Bone marrow (tissue), 2 donors: ENCODE measurements around the gene MAGI2.
"Not testable (repeated sequence)": the region's sequence is repeated elsewhere in the genome, so short reads cannot be mapped to it uniquely, and the experiment has no call there.

Source experiments
- DNase-seq, 2 donors: peaks; one replicate each; lab custom pipeline; 2025; lab: John Stamatoyannopoulos, UW

The MAGI2 gene

GRCh38 chr7:78558566-78558965 is 894.9 kb downstream of the MAGI2 start:
- DNase-seq = no peak

DNA sequence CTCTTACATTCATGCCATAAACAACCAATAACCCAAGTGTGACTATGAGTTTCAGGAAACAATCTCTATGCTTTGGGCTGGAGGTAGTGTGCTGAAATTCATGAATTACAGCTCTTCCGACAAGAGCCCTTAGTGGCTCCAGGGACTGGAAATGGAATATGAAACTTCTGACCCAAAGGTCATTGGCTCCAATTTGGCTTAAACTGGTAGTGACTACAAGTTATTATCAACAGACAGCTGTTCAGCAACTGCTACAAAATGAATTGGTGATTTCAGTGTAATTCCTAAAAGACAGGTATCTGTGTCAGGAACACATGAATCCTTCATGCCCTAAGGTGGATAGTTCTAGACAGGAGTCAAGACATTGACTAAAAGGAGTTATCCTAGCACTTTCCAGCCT is 909.5 kb downstream of the MAGI2 start:
- DNase-seq = no peak

DNA sequence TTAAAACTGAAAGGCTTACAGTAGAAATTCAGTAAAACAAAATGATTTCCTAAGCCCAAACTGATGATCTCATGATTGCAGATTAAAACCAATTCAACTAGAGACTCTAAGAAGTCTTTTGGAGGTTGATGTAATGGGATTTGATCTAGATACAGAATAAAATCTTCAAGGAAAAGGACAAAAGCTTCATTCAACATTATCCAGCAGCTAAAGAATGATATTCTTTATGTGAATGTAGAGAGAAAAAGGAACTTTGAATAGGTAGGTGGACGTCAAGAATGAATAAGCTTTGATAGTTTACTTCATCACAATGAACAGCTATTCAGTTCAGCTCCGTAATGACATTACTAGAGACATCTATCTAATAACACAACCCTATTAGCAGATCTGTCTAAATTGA is 910.5 kb downstream of the MAGI2 start:
- no peak for DNase-seq

DNA sequence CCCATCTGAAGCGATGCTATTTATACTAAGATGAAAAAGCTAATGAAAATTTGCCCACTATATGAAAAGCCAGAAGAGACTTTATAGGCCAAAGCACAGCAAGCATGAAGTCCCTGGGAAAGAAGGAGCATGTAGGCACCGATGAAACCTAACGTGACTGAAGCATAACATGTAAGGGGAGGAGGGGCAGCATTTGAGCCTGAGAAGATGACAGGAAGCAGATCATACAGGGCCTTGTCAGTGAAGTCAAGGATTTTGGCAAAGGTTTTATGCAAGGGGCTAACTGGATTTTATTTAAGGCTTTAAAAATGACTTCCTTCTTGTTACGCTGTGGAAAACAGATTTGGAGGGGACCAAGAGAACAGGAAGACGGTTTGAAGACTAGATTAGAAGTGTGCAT is 910.9 kb downstream of the MAGI2 start:
- DNase-seq = no peak

- no peak for DNase-seq
Measured at GRCh38 chr7:78539825-78540224, 913.6 kb downstream of the MAGI2 start.

DNA sequence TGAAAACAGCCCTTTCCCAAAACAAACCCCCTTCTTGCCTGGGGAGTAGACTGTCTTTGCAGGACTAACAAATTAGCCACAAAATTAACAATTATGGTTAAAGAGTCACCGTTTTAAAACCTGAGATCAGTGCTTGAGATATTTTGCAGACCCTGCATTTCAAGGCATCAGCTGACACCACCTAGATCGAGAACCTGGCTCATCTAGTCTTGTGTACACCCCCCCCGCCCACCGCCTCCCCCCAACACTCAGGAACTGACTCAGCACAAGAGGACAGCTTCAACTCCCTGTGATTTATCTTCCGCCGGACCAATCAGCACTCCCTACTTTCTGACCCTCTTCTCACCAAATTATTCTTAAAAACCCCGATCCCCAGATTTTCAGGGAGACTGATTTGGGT is 917.8 kb downstream of the MAGI2 start:
- DNase-seq = no peak

DNA sequence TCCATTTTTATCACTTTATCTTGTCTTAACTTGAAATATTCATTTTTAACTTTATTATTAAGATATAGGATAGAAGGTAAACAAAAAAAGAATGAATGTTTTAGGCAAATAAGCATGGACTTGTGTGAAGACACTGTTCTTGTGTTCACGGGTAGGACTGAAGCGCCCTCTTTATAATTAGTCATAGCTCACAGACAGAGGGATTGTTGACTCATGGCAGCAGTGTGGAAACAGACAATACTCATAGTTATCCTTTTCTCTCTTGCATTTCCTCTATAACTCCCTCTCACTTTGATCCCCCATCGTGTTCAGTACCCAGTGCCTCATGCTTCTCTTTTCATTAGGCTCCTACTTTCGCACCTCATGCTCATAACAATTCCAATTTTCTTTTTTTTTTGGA is 923.1 kb downstream of the MAGI2 start:
- DNase-seq = no peak

DNA sequence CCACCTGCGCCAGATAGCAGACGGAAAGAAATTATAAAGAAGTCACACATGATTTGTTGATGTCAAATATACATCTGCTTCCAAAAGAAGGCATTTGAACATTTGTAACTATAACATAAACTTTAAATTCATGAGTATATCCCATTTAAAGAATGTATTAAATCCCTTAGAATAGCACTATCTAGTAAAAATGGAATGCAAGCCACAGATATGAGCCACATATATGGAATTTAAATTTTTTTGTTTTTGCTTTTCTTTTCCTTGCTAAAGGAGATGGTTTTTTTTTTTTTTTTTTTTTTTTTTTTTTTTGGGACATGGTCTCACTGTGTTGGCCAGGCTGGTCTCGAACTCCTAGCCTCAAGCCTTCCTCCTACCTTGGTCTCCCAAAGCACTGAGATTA is 924.1 kb downstream of the MAGI2 start:
- no peak for DNase-seq

GRCh38 chr7:78528964-78529363 is 924.5 kb downstream of the MAGI2 start:
- no peak for DNase-seq

DNA sequence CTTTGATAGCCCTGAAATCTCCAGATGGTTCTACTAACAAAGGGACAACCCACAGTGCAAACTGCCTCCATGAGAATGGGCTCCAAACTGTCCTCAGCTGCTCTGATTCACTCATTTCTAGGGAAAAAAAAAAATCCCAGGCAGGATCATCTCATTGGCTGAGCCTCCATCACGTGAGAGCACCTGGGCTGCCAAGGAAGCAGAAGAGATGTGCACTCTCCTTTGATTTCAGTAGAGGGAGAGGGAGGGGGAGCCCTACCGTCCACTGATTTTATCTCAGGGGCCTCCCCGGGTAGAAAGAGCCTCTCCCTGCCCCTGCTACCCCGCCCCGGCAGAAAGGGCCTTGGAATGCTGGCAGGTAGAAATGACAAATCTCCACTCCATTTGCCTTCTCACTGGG is 929.5 kb downstream of the MAGI2 start:
- no peak for DNase-seq

- DNase-seq = no peak
Measured at GRCh38 chr7:78521961-78522360, 931.5 kb downstream of the MAGI2 start.

DNA sequence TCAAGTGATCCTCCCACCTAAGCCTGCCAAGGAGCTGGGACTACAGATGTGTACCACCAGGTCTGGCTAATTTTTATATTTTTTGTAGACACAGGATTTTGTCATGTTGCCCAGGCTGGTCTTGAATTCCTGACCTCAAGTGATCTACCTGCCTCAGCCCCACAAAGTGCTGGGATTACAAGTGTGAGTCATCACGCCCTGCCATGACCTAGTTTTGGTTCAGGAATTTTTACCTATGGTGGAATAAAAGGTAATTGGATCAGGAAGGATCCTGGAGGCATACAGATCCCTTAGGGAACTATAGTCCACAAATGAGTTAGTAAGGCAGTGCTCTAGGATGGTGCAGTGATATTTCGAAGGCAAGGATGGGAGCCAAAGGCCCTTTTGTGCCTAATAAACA is 937.0 kb downstream of the MAGI2 start:
- DNase-seq = no peak

DNA sequence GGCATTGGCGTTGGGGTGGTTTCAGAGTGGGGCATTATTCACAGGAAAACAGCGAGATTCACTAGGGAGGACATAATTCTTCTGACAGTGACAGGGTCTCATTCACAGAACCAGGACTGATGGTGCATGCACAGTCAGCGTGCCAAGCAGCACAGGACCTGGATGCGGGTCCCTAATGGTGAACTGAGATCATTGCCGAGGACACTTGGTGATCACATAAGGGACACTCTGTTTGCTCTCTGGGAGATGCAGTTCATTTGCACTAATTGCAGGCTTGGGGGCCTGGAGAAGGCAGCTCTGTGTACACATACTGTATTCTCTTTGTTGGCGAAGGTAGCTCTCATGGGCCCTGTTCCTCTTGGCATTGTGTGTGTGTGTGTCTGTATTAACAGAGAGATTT is 938.8 kb downstream of the MAGI2 start:
- no peak for DNase-seq

DNA sequence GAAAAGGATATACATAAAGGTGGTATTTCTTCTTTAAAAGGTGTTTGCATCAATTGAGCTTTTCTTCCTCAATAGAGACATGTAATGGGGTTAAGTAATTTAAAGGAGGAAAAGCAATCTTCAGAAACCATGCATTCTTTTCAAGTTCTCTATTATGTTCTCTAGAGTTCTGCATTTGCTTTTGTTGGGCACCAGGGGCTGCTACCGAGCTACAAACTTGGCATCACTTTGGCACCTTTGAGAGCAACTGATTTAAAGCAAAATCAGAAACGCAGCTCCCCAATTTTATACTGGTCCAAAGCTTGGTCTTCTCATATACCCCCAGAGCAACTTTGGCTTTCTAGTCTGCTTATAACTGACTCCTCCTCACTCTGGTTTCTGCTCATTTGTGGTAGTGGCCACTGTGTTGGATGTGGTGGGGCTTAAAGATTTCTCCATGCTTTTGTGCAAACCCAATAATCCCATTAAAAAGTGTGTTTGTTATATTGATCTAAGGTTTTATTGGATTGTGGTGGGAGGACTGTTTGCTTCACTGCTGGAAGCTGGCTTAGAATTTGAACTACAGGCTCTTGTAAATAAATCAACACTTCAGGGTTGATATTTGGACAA is 942.8 kb downstream of the MAGI2 start:
- no peak for DNase-seq

DNA sequence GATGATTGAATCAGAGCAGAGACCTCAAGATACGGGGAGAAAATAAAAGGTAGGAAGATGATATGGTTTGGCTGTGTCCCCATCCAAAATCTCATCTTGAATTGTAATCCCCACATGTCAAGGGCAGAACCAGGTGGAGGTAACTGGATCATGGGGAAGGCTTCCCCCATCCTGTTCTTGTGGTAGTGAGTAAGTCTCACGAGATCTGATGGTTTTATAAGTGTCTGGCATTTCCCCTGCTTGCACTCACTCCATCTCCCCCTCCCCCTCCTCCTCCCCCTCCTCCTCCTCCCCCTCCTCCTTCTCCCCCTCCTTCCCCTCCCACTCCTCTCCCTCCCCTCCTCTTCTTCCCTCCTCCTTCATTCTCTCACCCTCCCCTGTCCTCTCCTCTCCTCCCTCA is 950.2 kb downstream of the MAGI2 start:
- DNase-seq = not testable (repeated sequence)

DNA sequence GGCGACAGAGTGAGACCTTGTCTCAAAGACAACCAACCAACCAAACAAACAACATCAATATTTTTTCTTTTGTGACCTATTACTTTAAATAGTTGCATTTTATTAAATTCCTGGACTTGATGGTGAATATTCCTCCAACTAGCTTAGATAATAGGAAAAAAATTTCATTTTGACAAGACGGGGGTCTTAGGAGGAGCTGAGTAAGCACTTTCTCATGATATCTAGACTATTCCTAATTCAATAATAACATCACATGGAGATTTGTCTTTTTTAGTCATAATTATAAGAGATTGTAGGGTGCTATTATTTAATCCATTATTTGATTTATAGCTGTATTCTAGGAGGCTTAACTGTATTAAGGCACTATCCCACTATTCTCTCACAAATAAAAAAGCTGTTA is 952.4 kb downstream of the MAGI2 start:
- no peak for DNase-seq

DNA sequence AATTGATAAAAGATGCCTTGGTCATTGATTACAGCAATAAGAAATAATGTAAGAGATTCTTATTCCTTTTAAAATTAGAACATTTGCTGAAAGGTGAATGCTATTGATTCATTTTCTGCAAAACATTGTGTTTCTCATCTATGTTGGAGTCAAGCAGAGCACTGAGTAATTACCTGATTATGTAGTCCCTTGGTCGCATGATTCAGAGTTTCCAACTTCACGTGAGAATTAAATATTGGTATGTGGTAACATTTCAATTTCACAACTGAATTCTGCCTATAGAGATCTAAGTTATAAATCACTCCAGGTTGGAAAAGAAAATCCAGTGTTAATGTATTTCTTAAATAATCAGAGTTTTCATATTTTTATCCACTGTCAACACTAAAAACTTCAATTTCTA is 953.5 kb downstream of the MAGI2 start:
- no peak for DNase-seq

DNA sequence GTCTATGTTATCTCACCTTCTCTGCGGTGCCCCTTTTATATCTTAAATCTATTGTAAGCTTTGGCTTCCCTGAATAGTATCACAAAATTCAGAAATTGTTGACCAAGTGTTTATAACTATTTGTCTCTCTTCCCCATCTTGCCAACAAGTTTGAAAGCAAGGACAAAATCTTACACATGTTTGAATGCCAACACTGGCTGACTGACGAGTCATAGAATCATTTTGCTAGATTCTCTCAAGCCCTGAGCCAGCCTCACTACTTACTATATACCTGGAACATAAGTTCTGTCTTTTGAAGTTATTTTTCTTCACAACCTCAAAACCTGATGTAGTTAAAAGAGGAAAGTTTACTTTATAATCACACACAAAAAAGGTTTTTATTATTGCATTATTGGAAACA is 954.2 kb downstream of the MAGI2 start:
- no peak for DNase-seq

- DNase-seq = no peak
Measured at GRCh38 chr7:78497728-78498427, 955.6 kb downstream of the MAGI2 start.

- DNase-seq = no peak
Measured at GRCh38 chr7:78496096-78496630, 957.3 kb downstream of the MAGI2 start.

DNA sequence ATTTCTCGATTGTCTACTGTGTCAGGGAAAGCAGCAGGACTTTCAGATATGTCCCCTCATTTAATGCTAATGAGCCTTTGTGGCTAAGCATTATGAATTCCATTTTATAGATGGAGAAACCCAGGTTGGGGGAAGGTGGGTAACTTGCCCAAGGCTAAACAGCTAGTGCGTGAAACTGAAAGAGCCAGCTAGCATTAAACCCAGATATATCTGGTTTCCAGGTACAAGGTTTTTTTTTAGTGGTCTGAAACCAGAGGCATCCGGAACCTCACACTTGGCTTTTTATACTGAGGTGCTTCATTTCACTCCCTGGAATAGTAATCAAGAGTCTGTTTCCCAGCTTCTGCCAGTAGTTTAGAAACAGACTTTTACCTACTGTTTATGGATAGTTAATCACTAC is 960.1 kb downstream of the MAGI2 start:
- no peak for DNase-seq

GRCh38 chr7:78492146-78492545 is 961.3 kb downstream of the MAGI2 start:
- no peak for DNase-seq

- no peak for DNase-seq
Measured at GRCh38 chr7:78490524-78490923, 962.9 kb downstream of the MAGI2 start.
